ENCODE measurements around the gene ATRX. TPM values are rescaled to one million over a fixed set of nuclear protein-coding genes. Genes with fewer than 3 reads are reported as not detected.

ATRX gene
- total and polyA plus RNA-seq, 2 of the 8 experiments (the other 6 are each of a cell fraction or from before 2014, with no cell fraction given), result 28.4 to 97.8 TPM

DNA sequence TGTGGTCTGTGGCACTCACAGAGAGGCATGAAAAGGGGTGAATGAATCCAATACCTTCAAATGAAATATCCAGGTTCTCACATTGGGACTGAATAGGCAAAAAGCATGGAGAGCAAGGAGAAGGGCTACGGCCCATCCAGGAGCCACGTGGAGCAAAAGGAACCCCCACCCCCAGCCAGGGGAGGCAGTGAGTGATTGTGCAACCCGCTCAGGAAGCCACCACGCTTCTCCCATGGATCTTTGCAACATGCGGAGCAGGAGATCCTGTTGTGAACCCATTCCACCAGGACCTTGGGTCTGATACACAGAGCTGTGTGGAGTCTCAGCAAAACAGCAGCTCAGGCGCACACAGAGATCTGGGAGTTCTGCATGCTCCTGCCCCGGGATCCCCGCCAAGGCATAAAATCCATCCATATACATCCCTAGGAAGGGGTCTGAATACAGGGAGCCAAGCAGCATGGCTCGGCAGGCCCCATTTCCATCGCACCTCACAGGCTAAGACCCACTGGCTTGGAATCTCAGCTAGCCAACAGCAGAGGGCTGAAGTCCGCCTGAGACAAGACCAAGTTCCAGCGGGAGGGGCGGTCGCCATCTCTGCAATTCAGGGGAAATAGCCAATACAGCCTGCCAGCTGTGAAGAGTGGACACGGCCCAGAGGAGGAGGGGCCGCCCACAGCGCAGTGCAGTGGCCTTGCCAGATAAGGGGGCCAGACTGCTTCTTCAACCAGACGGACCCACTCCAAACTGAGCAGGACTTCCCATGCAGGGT, 258.6 kb downstream of the ATRX start:
- H3K14ac ChIP-seq (ENCODE audit: insufficient read length), result no peak overlapping the region
- H2BK120ac ChIP-seq (replicated peaks; ENCODE audit: low read depth, low read length), result no peak overlapping the region
- peaks cover 0 to 2% of the 10 kb centered on the region in 2 experiments for H4K20me1 ChIP-seq (replicated peaks in 1 of 2; ENCODE audit: control insufficient read depth in 1 of 2, insufficient read depth in 2 of 2, low read length in 2 of 2)
- no peak overlapping the region for H3K23ac ChIP-seq (ENCODE audit: insufficient read length)
- H3K4me2 ChIP-seq (ENCODE audit: insufficient read depth in 1 of 2, low read depth in 2 of 2, low read length in 2 of 2), result no peak overlapping the region
- H2BK20ac ChIP-seq (ENCODE audit: low read length), result no peak overlapping the region
- H3K36me3 ChIP-seq (ENCODE audit: control insufficient read depth in 2 of 4, insufficient read depth in 4 of 4, low read length in 3 of 4), result peaks cover 0 to 6% (median 0%) of the 10 kb centered on the region in 4 experiments; a peak in 2 of 8 replicates
- H3K18ac ChIP-seq (ENCODE audit: extremely low read depth, low read length), result no peak overlapping the region
- H3K79me1 ChIP-seq (ENCODE audit: low read depth, low read length), result no peaks in the 10 kb centered on the region
- no peak overlapping the region for H4K91ac ChIP-seq (replicated peaks; ENCODE audit: insufficient read length, low read length)
- no peaks in the 10 kb centered on the region for H3K9me3 ChIP-seq (ENCODE audit: insufficient read depth in 2 of 2, low read depth in 1 of 2, low read length in 1 of 2)
- no peak overlapping the region for H2BK12ac ChIP-seq (ENCODE audit: low read depth, low read length)
- H4K8ac ChIP-seq (ENCODE audit: extremely low read depth, insufficient read depth, low read length), result no peak overlapping the region
- ChIA-PET POLR2A (ENCODE audit: partially characterized antibody) (interaction anchor here (0.9 kb wide), 1 partner anchor 24 kb away, joined by 4 read pairs; no protein-coding TSS in a partner anchor), CTCF (ENCODE audit: partially characterized antibody) (no interaction called here)
- no peak overlapping the region for H3K4ac ChIP-seq (replicated peaks; ENCODE audit: insufficient read length, low read depth, low read length)
- no peak overlapping the region for H2AFZ ChIP-seq (ENCODE audit: low read length)
- no peak overlapping the region for H2AK5ac ChIP-seq (ENCODE audit: low read depth, low read length)
- no peak overlapping the region for H3K9ac ChIP-seq (replicated peaks in 1 of 4; ENCODE audit: extremely low read depth in 1 of 4, low read depth in 3 of 4, low read length in 3 of 4)
- FAIRE-seq (no peak), DNase-seq (ENCODE audit: low read depth in 1 of 2, low spot score in 2 of 2) (peak in 1 of 2 experiments; percentile 38)
- no peak overlapping the region for H3K27ac ChIP-seq (ENCODE audit: low read depth, low read length)
- H3K4me3 ChIP-seq (ENCODE audit: extremely low read depth in 1 of 4, insufficient read depth in 2 of 4, low read depth in 3 of 4, low read length in 4 of 4), result no peak overlapping the region
- H3K4me1 ChIP-seq (replicated peaks in 1 of 4; ENCODE audit: control insufficient read depth in 3 of 4, insufficient read depth in 4 of 4, low read length in 3 of 4), result no peaks in the 10 kb centered on the region; a peak in 1 of 7 replicates
- no peak overlapping the region for H2BK5ac ChIP-seq (ENCODE audit: low read depth, low read length)
- H4K5ac ChIP-seq (ENCODE audit: insufficient read length, low read depth, low read length), result no peak overlapping the region
- H3K79me2 ChIP-seq (ENCODE audit: control insufficient read depth in 1 of 2, insufficient read depth in 2 of 2, low read length in 2 of 2), result no peaks in the 10 kb centered on the region
- H2BK15ac ChIP-seq (ENCODE audit: low read length), result no peak overlapping the region
- H3K56ac ChIP-seq (replicated peaks; ENCODE audit: insufficient read length, low read depth, low read length), result no peak overlapping the region
- no peaks in the 10 kb centered on the region for H3K27me3 ChIP-seq (replicated peaks in 1 of 4; ENCODE audit: control insufficient read depth in 3 of 4, extremely low read depth in 1 of 4, insufficient read depth in 3 of 4, low read length in 3 of 4)
- 93% methylated on average over 11 of the region's 18 CpGs; no CpG with 5 or more reads in 1 of the 2 experiments for WGBS, 2 experiments (ENCODE audit: extremely low coverage in 1 of 2, insufficient coverage in 1 of 2, insufficient read length in 1 of 2, insufficient replicate concordance in 2 of 2, low coverage in 1 of 2, low lambda C conversion rate in 2 of 2, missing lambda C conversion rate in 1 of 2)
- no peaks in the 10 kb centered on the region for H3K23me2 ChIP-seq (ENCODE audit: low read depth, low read length)
- TF ChIP-seq NRF1 (IDR thresholded peaks at IDR 0.05; ENCODE audit: low read depth, low read length) (no peak), TAF7 (optimal IDR thresholded peaks at IDR 0.05; ENCODE audit: borderline replicate concordance, low read depth, low read length) (no peak), RFX5 (IDR thresholded peaks at IDR 0.05; ENCODE audit: borderline replicate concordance, low read depth, low read length) (no peak), EZH2 (IDR thresholded peaks at IDR 0.05; ENCODE audit: low read depth, low read length, severe bottlenecking) (no peak), SIX5 (IDR thresholded peaks at IDR 0.05; ENCODE audit: low read depth, low read length) (no peak), YY1 (IDR thresholded peaks at IDR 0.05; ENCODE audit: low read depth, low read length) (no peak), SRF (IDR thresholded peaks at IDR 0.05; ENCODE audit: low read depth, low read length) (no peak), SP2 (IDR thresholded peaks at IDR 0.05; ENCODE audit: low read length) (no peak), KDM5A (IDR thresholded peaks at IDR 0.05; ENCODE audit: low read length) (no peak), SP1 (IDR thresholded peaks at IDR 0.05; ENCODE audit: low read depth, low read length) (no peak), SUZ12 (IDR thresholded peaks at IDR 0.05; ENCODE audit: low read length) (no peak), TAF1 (IDR thresholded peaks at IDR 0.05; ENCODE audit: low read depth, low read length) (no peak), ZNF274 (IDR thresholded peaks at IDR 0.05; ENCODE audit: borderline replicate concordance, extremely low read depth, low read length) (no peak)
- TF ChIP-seq, protein P1, sequence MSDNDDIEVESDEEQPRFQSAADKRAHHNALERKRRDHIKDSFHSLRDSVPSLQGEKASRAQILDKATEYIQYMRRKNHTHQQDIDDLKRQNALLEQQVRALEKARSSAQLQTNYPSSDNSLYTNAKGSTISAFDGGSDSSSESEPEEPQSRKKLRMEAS (IDR thresholded peaks at IDR 0.05), result no peak

Measured in H1 (cell line).